ENCODE measurements around the gene NDP.

GRCh38 chrX:43974100-43974475 is 898 bp upstream of the NDP start:
- TF ChIP-seq POLR2A (IDR thresholded peaks at IDR 0.05): no peak
- no peak for TF ChIP-seq CTCF (IDR thresholded peaks at IDR 0.05)
